K562 (cell line): ENCODE data around the gene ADRM1. TPM values are rescaled to one million over a fixed set of nuclear protein-coding genes. Genes with fewer than 3 reads are reported as not detected.

Source experiments
- ARID4B ChIP-seq: sonication (generic); formaldehyde crosslinking; IDR thresholded peaks from 2 replicates; pipeline ENCODE4 v1.8.0; 2022; ENCODE audit warnings: mild to moderate bottlenecking, missing genetic modification reagents
- EGR1 ChIP-seq: fragments of 450-650 bp; conservative IDR thresholded peaks from 2 replicates; pipeline ENCODE4 v1.6.1; 2017; ENCODE audit warnings: mild to moderate bottlenecking
- FOXJ3 ChIP-seq: sonication (generic); formaldehyde crosslinking; IDR thresholded peaks from 2 replicates; pipeline ENCODE4 v1.4.0; 2020; ENCODE audit warnings: mild to moderate bottlenecking, missing genetic modification reagents
- GABPB1 ChIP-seq: sonication (generic); formaldehyde crosslinking; IDR thresholded peaks from 2 replicates; pipeline ENCODE4 v1.8.0; 2022; ENCODE audit warnings: mild to moderate bottlenecking, missing genetic modification reagents
- MAX ChIP-seq: sonication (generic); formaldehyde crosslinking; IDR thresholded peaks from 2 replicates; pipeline ENCODE4 v1.9.0; 2022; ENCODE audit warnings: mild to moderate bottlenecking, missing genetic modification reagents
- MCM2 ChIP-seq: fragments of 450-650 bp; IDR thresholded peaks from 2 replicates; pipeline ENCODE4 v1.6.1; 2017; ENCODE audit warnings: low read depth, mild to moderate bottlenecking
- MIER1 ChIP-seq: fragments of 450-650 bp; IDR thresholded peaks from 2 replicates; pipeline ENCODE4 v1.6.1; 2016; ENCODE audit warnings: antibody characterized with exemption, mild to moderate bottlenecking, low read depth
- PPARD ChIP-seq: fragments of 250-450 bp; sonication (Bioruptor Pico); IDR thresholded peaks from 2 replicates; pipeline ENCODE4 v1.8.0; 2022; ENCODE audit warnings: inconsistent platforms, mild to moderate bottlenecking, moderate library complexity
- ZBTB26 ChIP-seq: fragments of 450-650 bp; formaldehyde crosslinking; IDR thresholded peaks from 2 replicates; pipeline ENCODE4 v1.4.0; 2022; ENCODE audit warnings: missing genetic modification characterization
- ZFP36 ChIP-seq: fragments of 150-350 bp; IDR thresholded peaks from 2 replicates; pipeline ENCODE4 v1.6.1; 2018; ENCODE audit warnings: low read length, low read depth; ENCODE audit not compliant: partially characterized antibody
- ZFPM2 ChIP-seq: fragments of 250-450 bp; sonication (Bioruptor Pico); IDR thresholded peaks from 2 replicates; pipeline ENCODE4 v1.5.1; 2022; ENCODE audit warnings: mild to moderate bottlenecking
- ZNF134 ChIP-seq: fragments of 250-450 bp; sonication (Bioruptor Pico); conservative IDR thresholded peaks from 2 replicates; pipeline ENCODE4 v1.4.0; 2020
- ZNF668 ChIP-seq: fragments of 250-450 bp; sonication (Bioruptor Pico); IDR thresholded peaks from 2 replicates; pipeline ENCODE4 v1.8.0; 2022; ENCODE audit warnings: mild to moderate bottlenecking, inconsistent platforms
- ZNF695 ChIP-seq: fragments of 450-650 bp; formaldehyde crosslinking; IDR thresholded peaks from 2 replicates; pipeline ENCODE4 v1.4.0; 2020; ENCODE audit warnings: mild to moderate bottlenecking, moderate library complexity
- polyA plus RNA-seq, 8 experiments: library from polyadenylated mRNA; depleted of rRNA in 4 of 8; stranded (reverse) in 5 of 8; unstranded in 3 of 8; fragments of >200 nt; fragmentation: Nextera tagmentation in 2 of 8; fragmentation: Illumina TruSeq in 1 of 8; extraction: Ambion mirVana in 2 of 8; extraction: Trizol in 1 of 8; gene quantifications; 2 replicates each; pipeline versions ENCODE4 v1.2.1 to v1.2.3, GENCODE V29; 2011 to 2014; ENCODE audit warnings: inconsistent platforms in 1 of 8, missing spikeins in 1 of 8
- total RNA-seq, 7 experiments: library from RNA; depleted of rRNA in 6 of 7; stranded (reverse); fragments of >200 nt in 6 of 7; fragmentation: Illumina TruSeq in 2 of 7; extraction: Trizol in 2 of 7; gene quantifications; 2 replicates each; pipeline versions ENCODE4 v1.2.1 to v1.2.3, GENCODE V29; 2011 to 2021; ENCODE audit warnings: low replicate concordance in 1 of 7
- TF ChIP-seq, protein P1 (sequence below): fragments of 450-650 bp; IDR thresholded peaks from 2 replicates; pipeline ENCODE4 v1.6.1; 2014; ENCODE audit warnings: low read depth, mild to moderate bottlenecking, moderate library complexity, borderline replicate concordance
- TF ChIP-seq, protein P2 (sequence below): fragments of 450-650 bp; formaldehyde crosslinking; conservative IDR thresholded peaks from 2 replicates; pipeline ENCODE4 v1.4.0; 2022; ENCODE audit warnings: mild to moderate bottlenecking, missing genetic modification characterization
- TF ChIP-seq, protein P3 (sequence below): sonication (generic); formaldehyde crosslinking; IDR thresholded peaks from 2 replicates; pipeline ENCODE4 v1.8.0; 2022; ENCODE audit warnings: missing genetic modification reagents, mild to moderate bottlenecking, borderline replicate concordance

Gene ADRM1
- total and polyA plus RNA-seq, 9 of the 15 experiments (the other 6 are each of a cell fraction or from before 2014, with no cell fraction given): 5.0 to 223 (median 67.4) TPM

DNA sequence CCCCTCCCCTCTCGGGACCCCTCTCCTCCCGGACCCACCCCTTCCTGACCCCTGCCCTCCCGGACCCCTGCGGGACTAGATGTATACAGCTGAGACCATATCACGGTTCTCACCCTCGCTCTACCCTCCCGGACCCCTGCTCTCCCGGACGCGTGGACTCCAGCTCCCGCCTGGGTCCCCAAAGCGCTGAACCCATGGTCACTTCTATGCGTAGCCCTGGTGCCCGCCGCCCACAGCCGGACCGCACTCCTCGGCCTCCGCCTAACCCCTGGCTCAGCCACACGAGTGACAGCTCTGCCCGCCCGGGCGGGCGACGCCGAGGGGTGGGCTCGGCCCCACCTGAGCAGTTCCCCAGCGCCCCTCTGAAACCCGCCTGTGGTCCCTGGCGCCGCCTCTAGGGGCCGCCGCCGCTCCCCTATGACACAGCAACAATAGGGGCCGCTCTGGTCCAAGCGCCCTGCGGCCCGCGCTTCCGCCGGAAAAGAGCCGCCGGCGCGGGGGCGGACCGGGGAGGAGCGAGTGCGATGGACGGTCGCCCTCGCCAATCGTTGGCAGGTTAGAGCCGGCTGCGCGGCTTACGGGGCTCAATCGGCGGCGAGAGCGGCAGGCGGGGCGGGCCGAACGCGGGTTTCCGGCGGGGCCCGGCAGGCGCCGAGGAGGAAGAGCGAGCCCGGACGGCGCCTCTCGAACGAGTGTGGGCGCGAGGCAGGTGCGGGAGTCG lies at the start of gene ADRM1 (continued):
- TF ChIP-seq ARID4B: no peak
- TF ChIP-seq EGR1: peak; percentile 100
- TF ChIP-seq, protein P1, sequence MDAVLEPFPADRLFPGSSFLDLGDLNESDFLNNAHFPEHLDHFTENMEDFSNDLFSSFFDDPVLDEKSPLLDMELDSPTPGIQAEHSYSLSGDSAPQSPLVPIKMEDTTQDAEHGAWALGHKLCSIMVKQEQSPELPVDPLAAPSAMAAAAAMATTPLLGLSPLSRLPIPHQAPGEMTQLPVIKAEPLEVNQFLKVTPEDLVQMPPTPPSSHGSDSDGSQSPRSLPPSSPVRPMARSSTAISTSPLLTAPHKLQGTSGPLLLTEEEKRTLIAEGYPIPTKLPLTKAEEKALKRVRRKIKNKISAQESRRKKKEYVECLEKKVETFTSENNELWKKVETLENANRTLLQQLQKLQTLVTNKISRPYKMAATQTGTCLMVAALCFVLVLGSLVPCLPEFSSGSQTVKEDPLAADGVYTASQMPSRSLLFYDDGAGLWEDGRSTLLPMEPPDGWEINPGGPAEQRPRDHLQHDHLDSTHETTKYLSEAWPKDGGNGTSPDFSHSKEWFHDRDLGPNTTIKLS: peak; percentile 81
- TF ChIP-seq ZNF668: no peak
- no peak for TF ChIP-seq PPARD (CRISPR knock-in tag)
- TF ChIP-seq, protein P2, sequence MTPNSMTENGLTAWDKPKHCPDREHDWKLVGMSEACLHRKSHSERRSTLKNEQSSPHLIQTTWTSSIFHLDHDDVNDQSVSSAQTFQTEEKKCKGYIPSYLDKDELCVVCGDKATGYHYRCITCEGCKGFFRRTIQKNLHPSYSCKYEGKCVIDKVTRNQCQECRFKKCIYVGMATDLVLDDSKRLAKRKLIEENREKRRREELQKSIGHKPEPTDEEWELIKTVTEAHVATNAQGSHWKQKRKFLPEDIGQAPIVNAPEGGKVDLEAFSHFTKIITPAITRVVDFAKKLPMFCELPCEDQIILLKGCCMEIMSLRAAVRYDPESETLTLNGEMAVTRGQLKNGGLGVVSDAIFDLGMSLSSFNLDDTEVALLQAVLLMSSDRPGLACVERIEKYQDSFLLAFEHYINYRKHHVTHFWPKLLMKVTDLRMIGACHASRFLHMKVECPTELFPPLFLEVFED (CRISPR knock-in tag): no peak
- TF ChIP-seq ZBTB26 (CRISPR knock-in tag): no peak
- no peak for TF ChIP-seq ZFP36
- TF ChIP-seq, protein P3, sequence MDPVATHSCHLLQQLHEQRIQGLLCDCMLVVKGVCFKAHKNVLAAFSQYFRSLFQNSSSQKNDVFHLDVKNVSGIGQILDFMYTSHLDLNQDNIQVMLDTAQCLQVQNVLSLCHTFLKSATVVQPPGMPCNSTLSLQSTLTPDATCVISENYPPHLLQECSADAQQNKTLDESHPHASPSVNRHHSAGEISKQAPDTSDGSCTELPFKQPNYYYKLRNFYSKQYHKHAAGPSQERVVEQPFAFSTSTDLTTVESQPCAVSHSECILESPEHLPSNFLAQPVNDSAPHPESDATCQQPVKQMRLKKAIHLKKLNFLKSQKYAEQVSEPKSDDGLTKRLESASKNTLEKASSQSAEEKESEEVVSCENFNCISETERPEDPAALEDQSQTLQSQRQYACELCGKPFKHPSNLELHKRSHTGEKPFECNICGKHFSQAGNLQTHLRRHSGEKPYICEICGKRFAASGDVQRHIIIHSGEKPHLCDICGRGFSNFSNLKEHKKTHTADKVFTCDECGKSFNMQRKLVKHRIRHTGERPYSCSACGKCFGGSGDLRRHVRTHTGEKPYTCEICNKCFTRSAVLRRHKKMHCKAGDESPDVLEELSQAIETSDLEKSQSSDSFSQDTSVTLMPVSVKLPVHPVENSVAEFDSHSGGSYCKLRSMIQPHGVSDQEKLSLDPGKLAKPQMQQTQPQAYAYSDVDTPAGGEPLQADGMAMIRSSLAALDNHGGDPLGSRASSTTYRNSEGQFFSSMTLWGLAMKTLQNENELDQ (CRISPR knock-in tag): no peak
- no peak for TF ChIP-seq ZNF134 (CRISPR knock-in tag)
- no peak for TF ChIP-seq MIER1
- TF ChIP-seq GABPB1: peak; percentile 93
- no peak for TF ChIP-seq MCM2
- no peak for TF ChIP-seq ZNF695 (CRISPR knock-in tag)
- no peak for TF ChIP-seq MAX (CRISPR knock-in tag)
- no peak for TF ChIP-seq FOXJ3 (CRISPR knock-in tag)
- no peak for TF ChIP-seq ZFPM2
